NCI-H2171 treated with DMSO at 0.1 percent for 48 hours (cell line): Measurements from ENCODE around the gene VPS45.

Experiments
- DNase-seq: peaks from one replicate; lab custom pipeline; 2025; lab: John Stamatoyannopoulos, UW

VPS45 gene

DNA sequence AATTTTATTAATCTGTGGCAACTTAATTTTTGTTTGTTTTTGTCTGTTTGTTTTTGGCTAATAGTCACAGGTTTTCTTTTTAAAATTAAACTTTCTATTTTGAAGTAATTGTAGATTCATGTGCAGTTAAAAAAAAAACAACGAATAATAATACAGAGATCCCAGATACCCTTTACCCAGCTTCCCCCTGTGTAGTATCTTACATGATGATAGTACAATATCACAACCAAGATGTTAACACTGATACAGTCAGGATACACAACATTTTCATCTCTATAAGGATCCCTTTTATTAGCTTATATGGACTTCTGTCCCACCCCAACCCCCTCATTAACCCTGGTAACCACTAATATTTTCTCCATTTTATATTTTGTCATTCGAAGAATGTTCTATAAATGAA lies 5.9 kb downstream of the VPS45 start:
- DNase-seq: no peak

DNA sequence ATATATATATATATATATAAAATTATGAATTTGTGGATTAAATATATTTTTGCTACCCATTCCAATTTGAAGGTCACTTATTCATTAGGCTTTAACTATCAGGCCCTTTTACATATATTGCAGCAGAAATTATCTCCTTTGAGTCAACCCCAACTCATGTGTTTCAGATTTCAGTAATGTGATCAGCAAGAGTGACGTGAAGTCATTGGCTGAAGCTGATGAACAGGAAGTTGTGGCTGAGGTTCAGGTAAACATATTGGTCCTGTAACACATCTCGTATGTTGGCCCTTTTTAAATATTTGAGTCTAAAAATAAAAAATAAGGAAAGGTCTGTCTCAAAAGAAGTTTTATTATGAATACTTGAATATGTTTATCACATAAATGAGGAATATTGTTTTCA lies 8.5 kb downstream of the VPS45 start:
- DNase-seq: no peak

DNA sequence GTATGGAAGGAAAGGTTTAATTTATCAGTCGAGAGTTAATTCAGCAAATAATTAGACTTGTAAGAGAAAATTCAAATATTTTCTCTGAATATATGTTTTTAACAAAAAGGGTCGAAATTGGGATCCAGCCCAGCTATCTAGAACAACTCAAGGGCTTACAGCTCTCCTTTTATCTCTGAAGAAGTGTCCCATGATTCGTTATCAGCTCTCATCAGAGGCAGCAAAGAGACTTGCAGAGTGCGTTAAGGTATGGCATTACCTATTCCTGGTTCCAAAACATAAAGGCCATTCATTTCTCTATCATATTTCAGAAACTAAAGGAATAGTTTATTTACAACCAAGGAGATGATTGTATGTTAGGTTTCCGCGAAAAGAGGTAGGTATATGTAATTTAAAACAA lies 9.4 kb downstream of the VPS45 start:
- no peak for DNase-seq

DNA sequence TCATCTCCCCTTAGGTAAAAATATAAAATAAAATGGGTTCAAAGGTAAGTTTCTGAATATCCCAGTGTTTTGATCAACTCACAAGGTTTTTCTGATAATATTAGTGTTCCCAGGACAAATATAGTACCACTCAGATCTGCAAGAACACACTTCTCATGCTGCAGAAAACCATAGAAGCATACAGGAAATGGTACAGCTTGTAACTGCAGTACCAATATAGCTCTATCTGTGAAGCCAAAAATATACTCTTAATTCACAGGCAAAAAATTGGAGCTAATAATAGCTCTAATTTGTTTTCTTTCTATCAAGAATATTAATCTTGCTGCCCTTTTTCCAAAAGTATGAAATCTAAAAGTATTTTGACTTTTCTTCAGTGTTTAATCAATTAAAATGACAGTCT lies 13.2 kb downstream of the VPS45 start:
- no peak for DNase-seq

DNA sequence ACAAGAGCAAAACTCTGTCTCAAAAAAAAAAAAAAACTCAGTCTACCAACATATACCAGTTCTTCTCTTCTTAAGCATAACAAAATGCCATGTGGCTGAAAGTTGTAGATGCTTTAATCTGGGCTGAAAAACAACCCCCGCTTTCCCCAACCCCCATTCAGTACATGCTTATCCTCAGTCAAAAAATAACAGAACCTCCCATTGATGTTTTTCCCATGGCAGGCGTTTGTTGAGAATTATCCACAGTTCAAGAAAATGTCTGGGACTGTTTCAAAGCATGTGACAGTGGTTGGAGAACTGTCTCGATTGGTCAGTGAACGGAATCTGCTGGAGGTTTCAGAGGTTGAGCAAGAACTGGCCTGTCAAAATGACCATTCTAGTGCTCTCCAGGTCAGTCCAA lies 14.9 kb downstream of the VPS45 start:
- no peak for DNase-seq

DNA sequence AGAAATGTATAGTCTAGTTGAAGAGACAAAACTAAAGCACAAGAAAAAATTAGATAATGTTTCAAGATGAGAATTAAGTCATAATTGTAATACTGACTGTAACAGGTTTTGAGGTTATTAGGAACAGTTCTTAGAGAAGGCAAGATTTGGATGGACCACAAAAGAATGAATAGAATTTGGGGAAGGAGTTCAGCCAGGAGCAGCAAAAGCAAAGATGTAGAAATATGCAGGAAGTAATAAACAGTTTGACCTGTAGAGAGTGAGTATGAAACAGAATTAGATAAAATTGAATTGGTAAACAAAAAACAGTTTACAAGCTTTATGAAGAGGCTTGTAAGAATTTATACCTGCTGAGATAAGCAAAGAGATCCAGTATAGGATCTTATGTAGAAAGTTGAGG lies 16.3 kb downstream of the VPS45 start:
- DNase-seq: no peak

DNA sequence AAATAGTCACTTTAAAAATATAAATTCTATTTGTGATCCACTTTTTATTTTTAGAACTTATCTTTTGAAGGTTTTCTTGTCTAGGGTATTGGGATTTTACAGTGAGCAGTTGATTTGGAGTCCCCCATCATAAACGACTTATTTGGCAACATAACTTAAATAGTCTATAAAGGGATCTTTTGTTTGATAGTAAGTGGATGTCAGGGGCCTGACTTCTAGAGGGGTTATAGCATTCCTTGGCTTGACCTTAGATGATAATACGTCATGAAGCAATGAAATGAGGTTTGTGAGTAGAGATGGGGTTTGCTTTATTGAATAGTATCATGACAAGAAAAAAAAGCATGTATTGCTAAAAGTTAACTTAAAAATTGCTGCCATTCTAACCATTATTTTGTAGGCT lies 17.8 kb downstream of the VPS45 start:
- DNase-seq: no peak

DNA sequence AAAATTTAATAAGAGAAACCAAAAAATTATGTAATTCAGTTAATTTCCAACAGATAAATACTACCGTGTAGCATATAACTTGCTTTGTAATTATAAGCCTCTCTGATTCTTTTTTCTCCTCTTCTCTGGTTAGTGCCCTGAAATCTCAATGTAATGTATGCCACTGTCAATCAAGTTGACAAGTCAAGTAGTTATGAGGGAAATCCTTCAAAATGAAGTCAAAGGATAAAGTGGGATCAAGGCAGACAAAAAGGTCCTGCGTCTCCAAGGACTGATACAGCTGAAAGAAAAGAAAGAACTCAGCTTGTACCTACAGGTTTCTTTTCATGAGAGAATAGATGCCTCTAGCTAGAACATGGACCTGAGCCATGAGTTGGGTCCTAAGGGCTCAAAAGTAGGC lies 19.8 kb downstream of the VPS45 start:
- DNase-seq: no peak

DNA sequence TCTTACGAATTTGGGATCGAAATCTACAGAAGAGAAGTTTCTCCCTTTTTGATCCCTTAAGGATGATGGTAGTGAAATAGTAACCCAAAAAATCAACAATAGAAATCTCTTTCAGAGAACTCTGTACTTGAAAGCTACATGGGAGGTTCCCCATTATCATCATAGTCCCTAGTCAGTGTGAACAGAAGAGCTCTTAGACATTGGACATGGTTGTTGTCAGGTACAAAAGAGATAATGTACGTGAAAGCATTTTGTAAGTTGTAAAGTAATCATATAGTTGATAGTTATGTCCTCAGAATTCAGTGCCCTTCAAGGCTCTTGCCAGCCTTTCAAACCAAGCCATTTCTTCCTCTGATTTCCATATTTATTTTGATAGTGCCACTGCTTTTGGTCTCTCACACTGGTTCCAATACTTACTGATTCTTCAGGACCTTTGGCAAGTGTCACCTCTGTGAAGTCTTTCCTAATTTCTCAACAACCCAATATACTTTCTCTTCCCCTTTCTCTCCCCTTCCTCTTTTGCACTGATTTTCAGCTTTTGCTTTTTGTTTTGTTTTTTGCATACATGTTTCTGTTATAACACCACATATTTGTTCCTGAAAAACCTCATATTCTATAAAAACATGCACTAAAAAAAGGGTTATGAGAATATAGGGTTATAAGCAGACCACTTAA lies 22.4 kb downstream of the VPS45 start:
- DNase-seq: no peak

DNA sequence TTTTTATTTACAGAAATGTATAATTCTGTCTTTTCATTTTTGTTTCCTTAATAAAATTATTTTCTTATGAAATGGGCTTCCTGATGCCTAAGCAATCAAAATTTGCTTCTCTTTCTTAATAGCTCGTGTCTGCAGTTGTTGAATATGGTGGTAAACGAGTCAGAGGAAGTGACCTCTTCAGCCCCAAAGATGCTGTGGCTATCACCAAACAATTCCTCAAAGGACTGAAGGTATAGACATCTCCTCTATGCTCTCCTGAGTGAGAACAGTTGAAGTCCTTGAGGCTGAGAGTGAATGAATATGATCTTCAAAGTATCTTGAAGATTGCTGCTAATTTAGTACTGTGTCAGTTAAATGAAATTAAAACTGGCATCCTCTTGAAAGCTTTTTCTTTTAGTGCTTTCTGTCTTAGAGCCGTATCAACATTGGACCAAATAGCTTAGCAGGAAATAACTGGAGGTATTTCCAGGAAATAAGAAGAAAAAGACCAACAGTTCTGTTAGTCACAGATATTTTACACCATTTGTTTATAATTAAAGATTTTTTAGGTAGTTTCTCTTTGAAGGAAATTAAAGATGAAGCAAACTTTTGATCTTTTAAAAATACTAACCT lies 24.7 kb downstream of the VPS45 start:
- no peak for DNase-seq

DNA sequence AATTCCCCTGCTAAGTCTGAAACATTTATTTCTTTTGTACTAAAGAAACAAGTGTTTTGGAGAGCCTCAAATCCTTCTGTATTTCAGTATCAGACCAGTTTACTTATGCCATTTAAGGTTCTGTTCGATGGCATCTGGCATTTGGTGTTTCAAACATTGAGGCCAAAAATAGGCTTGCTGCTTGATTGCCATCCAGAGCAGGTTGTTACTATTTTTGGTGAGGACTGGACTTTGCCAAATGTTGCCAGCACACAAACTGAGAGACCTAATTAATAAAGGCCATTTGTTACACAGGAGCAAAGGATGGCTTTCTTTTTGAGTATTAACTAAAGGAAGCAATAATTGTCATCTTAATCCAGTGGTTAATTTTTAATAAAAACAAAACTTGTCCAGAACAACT lies 26.2 kb downstream of the VPS45 start:
- DNase-seq: no peak

DNA sequence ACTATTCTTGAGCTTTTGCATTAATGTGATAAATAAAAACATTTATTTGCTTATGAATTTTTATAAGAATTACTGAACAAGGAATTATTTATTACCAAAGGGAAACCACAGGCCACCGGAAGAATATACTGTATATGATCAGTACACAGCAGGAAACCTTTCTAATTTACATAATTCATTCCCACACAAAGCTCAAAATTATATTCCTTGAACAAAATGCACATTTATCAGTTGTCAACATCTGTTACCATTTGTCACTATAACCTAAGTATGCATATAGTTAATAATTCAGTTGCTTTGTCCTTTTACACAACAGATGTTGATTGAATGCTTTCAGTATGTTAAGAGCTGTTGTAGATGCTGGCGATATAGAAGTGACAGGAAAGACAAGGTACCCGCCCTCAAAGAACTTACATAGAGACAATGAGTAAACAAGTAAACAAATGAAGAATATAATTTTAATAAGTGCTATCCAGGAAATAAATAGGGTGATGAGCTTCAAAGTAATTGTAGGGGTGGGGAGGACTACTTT lies 27.2 kb downstream of the VPS45 start:
- DNase-seq: no peak

DNA sequence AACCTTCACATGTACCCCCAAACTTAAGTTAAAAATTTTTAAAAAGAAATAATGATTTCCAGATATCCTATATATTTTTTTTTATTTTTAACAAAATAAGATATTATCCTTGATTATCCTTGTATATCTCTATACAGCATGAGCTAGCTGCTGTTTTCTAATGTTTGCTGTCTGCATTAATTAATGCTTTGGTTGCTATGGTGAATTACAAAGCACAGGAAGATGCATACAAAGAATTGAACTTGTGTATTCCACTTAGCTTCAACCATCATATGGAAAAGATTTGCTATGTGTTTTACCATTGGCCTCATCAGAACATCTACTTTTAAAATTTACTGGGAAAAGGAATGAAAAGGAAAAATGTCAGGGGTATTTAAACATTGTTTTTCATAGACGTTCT lies 35.4 kb downstream of the VPS45 start:
- DNase-seq: no peak

DNA sequence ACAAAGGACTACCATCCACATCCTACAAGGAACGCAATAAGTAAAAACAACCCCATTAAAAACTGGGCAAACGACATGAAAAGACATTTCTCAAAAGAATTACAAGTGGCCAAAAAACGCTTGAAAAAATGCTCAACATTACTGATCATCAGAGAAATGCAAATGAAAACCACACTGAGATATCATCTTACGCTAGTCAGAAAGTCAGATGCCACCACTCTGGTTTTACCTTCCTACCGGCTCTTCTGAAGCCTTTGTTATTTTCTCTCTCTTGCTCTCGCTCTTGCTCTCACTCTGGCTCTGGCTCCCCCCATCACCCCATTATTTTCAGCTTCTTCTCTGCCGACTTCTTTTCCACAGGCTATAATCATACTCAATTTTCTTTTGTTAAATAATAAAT lies 38.8 kb downstream of the VPS45 start:
- DNase-seq: no peak

DNA sequence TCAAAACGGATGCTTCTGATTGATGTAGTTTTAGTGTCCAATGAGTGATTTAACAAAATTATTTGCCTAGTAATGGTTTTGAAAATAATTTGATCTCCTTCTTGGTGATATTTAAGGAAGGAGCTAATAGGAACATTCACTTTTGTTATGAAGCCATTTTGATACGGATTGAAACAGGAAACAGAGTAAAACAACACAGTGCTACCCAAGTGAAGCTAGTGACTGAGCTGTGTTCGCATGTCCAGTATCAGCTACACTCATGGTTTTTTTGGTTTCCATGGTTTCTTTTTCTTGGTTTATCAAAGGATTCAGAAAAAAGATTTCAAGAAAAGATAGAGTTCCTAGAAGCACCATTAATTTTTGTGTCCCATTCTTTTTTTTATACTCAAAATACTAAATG lies 42.0 kb downstream of the VPS45 start:
- no peak for DNase-seq

DNA sequence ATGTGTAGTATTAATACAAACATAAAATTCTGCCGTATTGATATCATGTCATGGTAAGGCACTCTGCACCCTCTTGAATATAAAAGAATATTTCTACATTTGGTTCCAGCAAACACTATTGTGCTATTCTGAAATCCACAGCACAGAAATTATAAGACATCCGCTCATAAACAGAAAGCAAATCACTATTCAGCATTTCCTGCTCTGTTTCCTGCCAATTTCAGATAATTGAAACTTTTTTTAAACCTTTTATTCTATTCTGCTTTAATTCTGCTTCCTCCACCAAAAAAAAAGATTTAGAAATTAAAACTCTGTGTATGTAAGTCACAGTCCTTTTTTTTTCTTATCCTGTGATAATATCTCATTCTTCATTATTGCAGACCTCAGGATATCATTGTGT lies 42.5 kb downstream of the VPS45 start:
- DNase-seq: no peak

DNA sequence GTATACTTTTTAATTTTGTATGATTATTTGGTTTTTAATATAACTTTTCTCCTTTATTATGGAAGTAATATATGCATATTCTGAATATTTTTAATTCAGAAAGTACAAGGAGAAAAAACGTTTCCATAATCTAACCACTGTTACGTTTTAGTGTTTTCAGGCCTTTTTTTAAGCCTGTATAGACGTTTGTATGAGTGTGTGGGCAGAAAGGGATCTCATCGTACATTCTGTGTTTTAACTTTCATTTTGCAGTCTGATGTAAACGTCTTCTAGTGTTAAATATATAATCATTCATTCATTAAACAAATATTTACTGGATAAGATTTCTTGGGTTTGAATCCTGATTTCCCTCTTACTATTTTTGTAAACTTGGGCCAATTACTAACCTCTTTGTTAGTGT lies 44.1 kb downstream of the VPS45 start:
- DNase-seq: no peak

DNA sequence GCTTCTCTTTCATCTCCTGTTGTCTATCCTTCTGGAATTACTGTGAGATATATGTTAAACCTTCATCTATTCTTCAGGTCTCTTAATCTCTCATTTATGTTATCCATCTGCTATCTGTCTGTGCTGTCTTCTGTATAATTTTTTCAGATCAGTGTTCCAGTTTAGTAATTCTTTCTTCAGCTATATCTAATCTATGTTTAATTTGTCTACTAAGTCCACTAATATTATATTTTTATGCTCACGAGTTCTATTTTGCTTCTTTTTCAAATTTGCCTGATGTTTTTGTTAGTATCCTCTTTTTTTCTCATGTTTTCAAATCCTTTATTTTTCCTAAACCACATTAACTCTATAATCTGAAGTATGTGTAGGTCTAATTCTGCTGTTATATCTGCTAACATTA lies 47.5 kb downstream of the VPS45 start:
- DNase-seq: no peak

DNA sequence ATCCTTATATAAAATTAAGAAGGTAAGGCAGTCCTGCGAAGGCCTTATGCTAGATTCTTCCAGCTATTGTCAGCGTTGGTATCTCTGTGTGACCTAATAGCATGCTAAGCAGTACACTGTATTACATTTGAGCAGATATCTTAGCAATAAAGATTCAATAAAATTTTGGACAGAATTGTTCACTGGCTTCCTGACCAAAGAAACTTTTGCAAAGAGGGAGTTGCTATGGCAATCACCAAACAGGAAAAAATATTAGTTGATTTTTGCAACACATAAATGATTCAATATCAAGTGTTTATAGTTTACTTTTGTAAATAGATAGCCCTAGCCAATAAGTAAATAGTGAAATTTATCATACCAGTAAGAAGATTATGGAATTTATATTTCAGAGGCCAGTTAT lies 51.1 kb downstream of the VPS45 start:
- no peak for DNase-seq

DNA sequence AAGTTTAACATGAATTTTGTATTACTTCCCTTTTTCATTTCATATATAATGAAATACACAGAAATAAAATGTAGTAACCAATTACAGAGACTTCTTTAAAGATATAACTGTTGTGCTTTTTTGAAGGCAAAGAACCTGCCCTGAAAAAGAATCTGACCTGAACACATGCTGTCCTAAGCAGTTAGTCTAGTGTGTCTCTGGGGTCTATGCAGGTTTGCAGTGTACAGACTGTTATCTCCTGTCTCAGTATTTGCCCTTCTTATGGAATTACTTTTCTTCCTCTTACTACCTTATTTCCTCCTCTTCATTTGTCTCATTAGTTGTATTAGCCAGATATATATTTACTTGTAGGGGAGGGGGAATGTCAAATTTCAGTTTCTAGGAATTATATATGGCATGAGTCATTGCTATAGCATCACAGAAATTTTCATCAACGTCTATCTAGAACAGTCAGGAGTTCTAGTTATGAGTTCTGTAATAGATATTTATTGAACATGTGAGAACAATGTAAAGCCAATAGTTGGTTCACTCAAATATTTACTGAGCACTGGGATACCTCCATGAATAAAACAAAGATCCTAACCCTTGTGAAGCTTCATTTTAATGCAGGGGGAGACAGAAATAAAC lies 53.8 kb downstream of the VPS45 start:
- DNase-seq: no peak

DNA sequence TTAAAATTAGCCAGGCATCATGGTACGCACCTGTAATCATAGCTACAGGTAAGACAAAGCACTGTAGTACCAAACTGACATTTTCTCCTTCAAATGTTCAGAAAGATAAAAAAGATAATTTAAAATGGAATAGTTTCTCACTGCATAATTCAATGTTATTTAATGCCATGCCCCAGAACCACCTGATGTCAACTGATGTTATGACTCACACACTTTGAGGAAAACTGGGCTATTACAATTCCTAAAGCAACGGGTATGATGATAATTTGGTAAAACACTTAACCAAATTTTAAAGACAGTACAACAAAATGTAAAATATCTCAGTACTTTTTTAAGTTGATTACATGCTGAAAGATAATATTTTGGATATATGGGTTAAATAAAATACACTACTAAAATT lies 59.2 kb downstream of the VPS45 start:
- no peak for DNase-seq

DNA sequence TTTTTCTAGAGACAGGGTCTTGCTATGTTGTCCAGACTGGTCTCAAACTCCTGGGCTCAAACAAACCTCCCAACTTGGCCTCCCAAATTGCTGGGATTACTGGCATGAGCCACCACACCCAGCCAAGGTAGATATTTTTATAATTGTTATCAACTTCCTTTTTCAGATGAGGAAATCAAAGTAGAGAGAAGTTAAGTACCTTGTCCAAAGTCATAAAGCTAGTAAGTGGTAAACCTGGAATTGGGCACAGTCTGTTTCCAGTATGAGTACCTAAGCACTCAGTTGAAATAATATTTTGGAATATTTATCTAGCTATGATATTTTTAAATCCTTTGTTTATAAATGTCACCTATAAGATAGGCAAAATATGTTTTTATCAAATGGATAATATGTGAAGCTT lies 59.9 kb downstream of the VPS45 start:
- DNase-seq: no peak

DNA sequence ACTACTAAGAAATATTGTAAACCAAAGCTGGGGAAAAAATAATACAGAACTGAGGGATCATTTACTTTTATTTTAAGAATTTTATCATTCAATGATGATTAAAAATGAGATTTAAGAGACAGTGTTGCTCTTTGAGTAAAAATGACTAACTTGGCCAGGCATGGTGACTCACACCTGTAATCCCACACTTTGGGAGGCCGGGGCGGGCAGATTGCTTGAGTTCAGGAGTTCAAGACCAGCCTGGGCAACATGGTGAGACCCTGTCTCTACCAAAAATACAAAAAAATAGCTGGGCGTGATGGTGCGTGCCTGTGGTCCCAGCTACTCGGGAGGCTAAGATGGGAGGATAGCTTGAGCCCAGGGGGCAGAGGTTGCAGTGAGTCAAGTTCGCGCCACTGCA lies 60.3 kb downstream of the VPS45 start:
- DNase-seq: no peak

DNA sequence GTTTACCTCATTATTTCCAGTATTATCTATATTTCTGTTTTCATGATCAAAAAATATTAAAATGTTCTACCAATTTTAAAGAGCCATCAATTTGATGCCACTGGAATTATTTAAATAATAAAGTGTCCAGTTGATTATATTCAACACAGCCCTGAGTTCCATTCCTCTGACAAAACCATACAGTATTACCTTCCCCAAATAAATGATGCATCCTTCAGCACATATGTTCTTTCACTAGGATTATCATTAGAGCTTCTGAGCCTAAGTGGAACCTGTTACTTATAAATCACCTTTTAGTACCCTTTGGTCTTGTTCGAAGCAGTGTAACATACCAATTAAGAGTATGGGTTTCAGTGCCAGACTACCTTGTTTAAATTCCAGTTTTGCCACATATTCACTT lies 64.8 kb downstream of the VPS45 start:
- DNase-seq: no peak
